ENCODE data around the gene P2RY2. TPM values are rescaled to one million over a fixed set of nuclear protein-coding genes. Genes with fewer than 3 reads are reported as not detected.

Gene P2RY2
- total and polyA plus RNA-seq, 9 of the 15 experiments (the other 6 are each of a cell fraction or from before 2014, with no cell fraction given), result not detected

DNA sequence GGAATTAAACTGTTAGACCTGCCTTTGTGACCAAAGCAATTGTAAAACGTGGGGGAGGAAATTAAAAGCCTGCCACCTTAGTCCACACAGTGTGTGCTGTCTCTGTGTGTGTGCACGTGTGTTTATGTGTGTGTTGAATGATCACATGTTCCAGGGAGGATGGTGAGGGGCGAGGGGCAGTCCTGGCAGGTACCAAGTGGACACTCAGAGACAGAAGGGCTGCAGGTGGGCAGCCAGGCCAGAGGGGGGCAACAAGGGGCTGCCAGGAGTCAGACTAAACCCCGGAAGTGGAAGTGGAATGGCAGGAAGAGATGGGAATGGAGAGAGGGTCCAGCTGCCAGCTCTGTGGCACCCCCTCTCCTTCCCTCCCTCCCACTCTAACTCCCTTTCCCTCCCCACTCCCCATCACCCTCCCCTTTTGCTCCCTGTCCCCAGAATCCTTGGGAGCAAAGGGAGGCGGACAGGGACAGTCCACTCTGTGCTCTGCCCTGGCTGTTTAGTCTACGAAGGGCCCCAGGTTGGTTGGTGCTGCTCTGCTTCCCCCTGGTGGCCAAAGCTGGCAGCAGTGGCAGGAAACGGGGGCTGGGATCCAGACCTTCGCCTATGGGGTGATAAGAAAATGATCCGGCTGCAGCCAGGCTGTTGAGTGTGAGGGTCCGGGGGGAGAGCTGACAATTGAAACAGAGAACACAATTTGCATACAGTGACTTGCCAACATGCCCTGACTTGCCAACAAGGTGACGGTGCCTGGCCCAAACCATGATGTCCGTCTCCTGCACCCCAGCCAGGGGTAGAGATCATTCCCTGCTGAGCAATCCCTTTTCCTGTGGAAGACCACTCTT, 24.4 kb downstream of the P2RY2 start (continued):
- TF ChIP-seq ZNF280B (CRISPR knock-in tag; IDR thresholded peaks at IDR 0.05) (no peak), ZNF175 (CRISPR knock-in tag; IDR thresholded peaks at IDR 0.05; ENCODE audit: low read depth) (no peak), THRAP3 (IDR thresholded peaks at IDR 0.05; ENCODE audit: borderline replicate concordance) (no peak), RAD21 (CRISPR knock-in tag; conservative IDR thresholded peaks at IDR 0.05 in 1 of 2, IDR thresholded peaks at IDR 0.05 in 1 of 2) (peak; percentile 68 to 81), ZNF766 (CRISPR knock-in tag; conservative IDR thresholded peaks at IDR 0.05) (no peak), BRD4 (IDR thresholded peaks at IDR 0.05) (no peak), GATAD2B (IDR thresholded peaks at IDR 0.05; ENCODE audit: borderline replicate concordance) (no peak), EGR1 (conservative IDR thresholded peaks at IDR 0.05) (no peak), SIN3B (IDR thresholded peaks at IDR 0.05; ENCODE audit: low read depth) (no peak), ARID1B (IDR thresholded peaks at IDR 0.05) (no peak), ATF7 (IDR thresholded peaks at IDR 0.05) (no peak), BRD9 (IDR thresholded peaks at IDR 0.05; ENCODE audit: low read depth, partially characterized antibody) (no peak), ZNF589 (CRISPR knock-in tag; IDR thresholded peaks at IDR 0.05; ENCODE audit: low read depth) (no peak), CBX2 (IDR thresholded peaks at IDR 0.05; ENCODE audit: insufficient read depth, low read length, poor library complexity, severe bottlenecking) (no peak), DLX4 (CRISPR knock-in tag; IDR thresholded peaks at IDR 0.05) (no peak), CEBPG (CRISPR knock-in tag; IDR thresholded peaks at IDR 0.05) (no peak), CEBPG (tag; conservative IDR thresholded peaks at IDR 0.05 in 1 of 2, IDR thresholded peaks at IDR 0.05 in 1 of 2) (no peak), TCF7 (IDR thresholded peaks at IDR 0.05; ENCODE audit: borderline replicate concordance) (no peak), ZSCAN32 (CRISPR knock-in tag; IDR thresholded peaks at IDR 0.05) (no peak), ZZZ3 (IDR thresholded peaks at IDR 0.05) (no peak), TSC22D4 (tag; IDR thresholded peaks at IDR 0.05) (no peak), ZNF551 (CRISPR knock-in tag; IDR thresholded peaks at IDR 0.05) (no peak), SETDB1 (IDR thresholded peaks at IDR 0.05; ENCODE audit: low read length) (no peak)

Measured in K562 (cell line).